ENCODE results near the gene KLF13. TPM values are rescaled to one million over a fixed set of nuclear protein-coding genes. Genes with fewer than 3 reads are reported as not detected.
A peak's percentile ranks its signal among the peaks of the same experiment; 100 is the strongest.

The KLF13 gene
- total and polyA plus RNA-seq, 7 experiments from 2014 or later, result 42.4 to 256 (median 194) TPM

- intact Hi-C loops (cut with micrococcal nuclease), result loop anchor here in 1 of 2 donors (5.0 kb wide), 1 partner anchor 39 kb away; no protein-coding TSS in a partner anchor
- Mint-ChIP-seq H3K4me1 (peaks cover 17 to 67% (median 53%) of the 10 kb centered on the region in 7 donors), H3K9me3 (no peaks in the 10 kb centered on the region), H3K4me3 (peak overlapping the region in 1 of 10 donors; percentile 41), H3K36me3 (peaks cover 0 to 2% (median 0%) of the 10 kb centered on the region in 5 donors), H3K27me3 (peaks cover 0 to 8% (median 0%) of the 10 kb centered on the region in 5 donors), H3K27ac (peak overlapping the region in 3 of 9 donors; percentile 8 to 20 (median 16))
- Histone ChIP-seq H3K27me3 (ENCODE audit: control insufficient read depth in 2 of 2, insufficient read depth in 2 of 2, low read length in 2 of 2) (no peaks in the 10 kb centered on the region), H3K27ac (ENCODE audit: low read depth, low read length) (no peak overlapping the region), H3K4me1 (ENCODE audit: control insufficient read depth in 2 of 2, insufficient read depth in 2 of 2, low read length in 2 of 2) (peaks cover 0 to 39% of the 10 kb centered on the region in 2 donors), H3K9me3 (ENCODE audit: control insufficient read depth in 2 of 3, low read length in 3 of 3) (no peaks in the 10 kb centered on the region), H3K36me3 (ENCODE audit: control insufficient read depth in 2 of 3, insufficient read depth in 3 of 3, low read length in 3 of 3) (no peaks in the 10 kb centered on the region), H3K4me3 (ENCODE audit: low read length) (no peak overlapping the region)
- POLR2A ChIA-PET, result interaction anchor here (1.0 to 1.3 kb wide), 2 partner anchors 9 to 11 kb away, joined by 3 read pairs; no protein-coding TSS in a partner anchor
- DNase-seq (no peak), ATAC-seq (no peak)
- CTCF ChIA-PET, result interaction anchor here (1.4 kb wide), 1 partner anchor 104 kb away, joined by 3 read pairs; no protein-coding TSS in a partner anchor
Measured at GRCh38 chr15:31306426-31307269, 20.0 kb upstream of the KLF13 start.

GRCh38 chr15:31307270-31308184, 19.1 kb upstream of the KLF13 start:
- H3K4me1 Mint-ChIP-seq, result peaks cover 15 to 66% (median 51%) of the 10 kb centered on the region in 7 donors
- Histone ChIP-seq H3K27me3 (ENCODE audit: control insufficient read depth in 2 of 2, insufficient read depth in 2 of 2, low read length in 2 of 2) (no peaks in the 10 kb centered on the region), H3K4me1 (ENCODE audit: control insufficient read depth in 2 of 2, insufficient read depth in 2 of 2, low read length in 2 of 2) (peaks cover 0 to 39% of the 10 kb centered on the region in 2 donors), H3K9me3 (ENCODE audit: control insufficient read depth in 2 of 3, low read length in 3 of 3) (no peaks in the 10 kb centered on the region), H3K4me3 (ENCODE audit: low read length) (no peak overlapping the region), H3K36me3 (ENCODE audit: control insufficient read depth in 2 of 3, insufficient read depth in 3 of 3, low read length in 3 of 3) (no peaks in the 10 kb centered on the region), H3K27ac (ENCODE audit: low read depth, low read length) (no peak overlapping the region)
- peaks cover 0 to 8% (median 0%) of the 10 kb centered on the region in 5 donors for H3K27me3 Mint-ChIP-seq
- ATAC-seq (no peak), DNase-seq (no peak)
- intact Hi-C loops (cut with micrococcal nuclease), result loop anchor here in 1 of 2 donors (5.0 kb wide), 1 partner anchor 40 kb away; no protein-coding TSS in a partner anchor
- peak overlapping the region in 3 of 10 donors; percentile 14 to 68 (median 47) for H3K4me3 Mint-ChIP-seq
- ChIA-PET POLR2A (interaction anchor here (0.6 to 1.4 kb wide), 5 partner anchors 30 to 175 kb away, joined by 3 to 7 read pairs (median 4); no protein-coding TSS in a partner anchor), CTCF (interaction anchor here (0.9 to 1.3 kb wide), 2 partner anchors 102 to 181 kb away, joined by 3 to 6 read pairs; no protein-coding TSS in a partner anchor)
- no peaks in the 10 kb centered on the region for H3K9me3 Mint-ChIP-seq
- peak overlapping the region in 7 of 9 donors; percentile 16 to 66 (median 53) for H3K27ac Mint-ChIP-seq
- H3K36me3 Mint-ChIP-seq, result peaks cover 0 to 2% (median 0%) of the 10 kb centered on the region in 5 donors

- ATAC-seq (no peak), DNase-seq (no peak)
- Histone ChIP-seq H3K9me3 (ENCODE audit: control insufficient read depth in 2 of 3, low read length in 3 of 3) (peaks cover 0 to 2% (median 0%) of the 10 kb centered on the region in 3 experiments), H3K36me3 (ENCODE audit: control insufficient read depth in 2 of 3, insufficient read depth in 3 of 3, low read length in 3 of 3) (no peaks in the 10 kb centered on the region), H3K27me3 (ENCODE audit: control insufficient read depth in 2 of 2, insufficient read depth in 2 of 2, low read length in 2 of 2) (no peaks in the 10 kb centered on the region), H3K4me3 (ENCODE audit: low read length) (no peak overlapping the region), H3K4me1 (ENCODE audit: control insufficient read depth in 2 of 2, insufficient read depth in 2 of 2, low read length in 2 of 2) (peaks cover 0 to 33% of the 10 kb centered on the region in 2 donors), H3K27ac (ENCODE audit: low read depth, low read length) (no peak overlapping the region)
- Mint-ChIP-seq H3K4me1 (peaks cover 16 to 62% (median 46%) of the 10 kb centered on the region in 7 donors), H3K9me3 (peaks cover 0 to 3% (median 0%) of the 10 kb centered on the region in 11 donors), H3K27ac (peak overlapping the region in 4 of 9 donors; percentile 12 to 66 (median 62)), H3K4me3 (peak overlapping the region in 1 of 10 donors; percentile 14), H3K27me3 (peaks cover 0 to 8% (median 0%) of the 10 kb centered on the region in 5 donors), H3K36me3 (peaks cover 0 to 4% (median 0%) of the 10 kb centered on the region in 5 donors)
- intact Hi-C loops (cut with micrococcal nuclease), result loop anchor here in 1 of 2 donors (5.0 kb wide), 1 partner anchor 41 kb away; no protein-coding TSS in a partner anchor
- ChIA-PET CTCF (interaction anchor here (0.9 to 1.3 kb wide), 2 partner anchors 102 to 181 kb away, joined by 3 to 6 read pairs; no protein-coding TSS in a partner anchor), POLR2A (interaction anchor here (0.6 to 1.4 kb wide), 6 partner anchors 18 to 174 kb away, joined by 3 to 7 read pairs (median 4); partner anchors contain the start of gene KLF13)
Measured at GRCh38 chr15:31308185-31308639, 18.4 kb upstream of the KLF13 start.

- Mint-ChIP-seq H3K27me3 (peaks cover 0 to 8% (median 0%) of the 10 kb centered on the region in 5 donors), H3K4me3 (no peak overlapping the region), H3K36me3 (peaks cover 0 to 8% (median 0%) of the 10 kb centered on the region in 5 donors), H3K27ac (peak overlapping the region in 2 of 9 donors; percentile 8 to 51), H3K9me3 (peaks cover 0 to 10% (median 0%) of the 10 kb centered on the region in 11 donors), H3K4me1 (peaks cover 15 to 51% (median 35%) of the 10 kb centered on the region in 7 donors)
- intact Hi-C loops (cut with micrococcal nuclease), result loop anchor here in 1 of 2 donors (5.0 kb wide), 1 partner anchor 43 kb away; no protein-coding TSS in a partner anchor
- Histone ChIP-seq H3K36me3 (ENCODE audit: control insufficient read depth in 2 of 3, insufficient read depth in 3 of 3, low read length in 3 of 3) (no peaks in the 10 kb centered on the region), H3K4me1 (ENCODE audit: control insufficient read depth in 2 of 2, insufficient read depth in 2 of 2, low read length in 2 of 2) (peaks cover 0 to 25% of the 10 kb centered on the region in 2 donors), H3K27me3 (ENCODE audit: control insufficient read depth in 2 of 2, insufficient read depth in 2 of 2, low read length in 2 of 2) (no peaks in the 10 kb centered on the region), H3K27ac (ENCODE audit: low read depth, low read length) (no peak overlapping the region), H3K4me3 (ENCODE audit: low read length) (no peak overlapping the region), H3K9me3 (ENCODE audit: control insufficient read depth in 2 of 3, low read length in 3 of 3) (peaks cover 0 to 10% (median 0%) of the 10 kb centered on the region in 3 experiments)
- peak in 1 of 9 donors; percentile 11 for DNase-seq
- POLR2A ChIA-PET, result interaction anchor here (0.7 to 0.9 kb wide), 3 partner anchors 9 to 95 kb away, joined by 3 read pairs; no protein-coding TSS in a partner anchor
- CTCF ChIA-PET, result interaction anchor here (1.0 kb wide), 2 partner anchors 14 to 96 kb away, joined by 3 read pairs; no protein-coding TSS in a partner anchor
- ATAC-seq, result no peak
Measured at GRCh38 chr15:31309893-31310606, 16.6 kb upstream of the KLF13 start.

GRCh38 chr15:31311735-31312619, 14.7 kb upstream of the KLF13 start:
- no peaks in the 10 kb centered on the region for H3K27me3 ChIP-seq (ENCODE audit: control insufficient read depth in 2 of 2, insufficient read depth in 2 of 2, low read length in 2 of 2)
- H3K4me3 ChIP-seq (ENCODE audit: low read length), result no peak overlapping the region
- no peaks in the 10 kb centered on the region for H3K36me3 ChIP-seq (ENCODE audit: control insufficient read depth in 2 of 3, insufficient read depth in 3 of 3, low read length in 3 of 3)
- peaks cover 0 to 30% of the 10 kb centered on the region in 2 donors for H3K4me1 ChIP-seq (ENCODE audit: control insufficient read depth in 2 of 2, insufficient read depth in 2 of 2, low read length in 2 of 2)
- Mint-ChIP-seq H3K36me3 (peaks cover 0 to 9% (median 0%) of the 10 kb centered on the region in 5 donors), H3K27me3 (peaks cover 0 to 8% (median 0%) of the 10 kb centered on the region in 5 donors), H3K27ac (peak overlapping the region in 2 of 9 donors; percentile 36 to 63), H3K9me3 (peaks cover 0 to 10% (median 0%) of the 10 kb centered on the region in 11 donors), H3K4me1 (peaks cover 17 to 55% (median 38%) of the 10 kb centered on the region in 7 donors), H3K4me3 (no peak overlapping the region)
- DNase-seq (peak in 1 of 9 donors; percentile 19), ATAC-seq (no peak)
- intact Hi-C loops (cut with micrococcal nuclease), result no loop called here
- CTCF ChIA-PET, result interaction anchor here (1.0 kb wide), 1 partner anchor 44 kb away, joined by 3 read pairs; no protein-coding TSS in a partner anchor
- H3K27ac ChIP-seq (ENCODE audit: low read depth, low read length), result no peak overlapping the region
- POLR2A ChIA-PET, result interaction anchor here (1.3 to 1.4 kb wide), 2 partner anchors 15 to 45 kb away, joined by 3 to 4 read pairs; no protein-coding TSS in a partner anchor
- peaks cover 0 to 10% (median 0%) of the 10 kb centered on the region in 3 experiments for H3K9me3 ChIP-seq (ENCODE audit: control insufficient read depth in 2 of 3, low read length in 3 of 3)

All from naive thymus-derived CD4-positive, alpha-beta T cell (primary cell).